DOHH2 (cell line): Measurements from ENCODE around the gene CLHC1.
"Not testable (repeated sequence)": the region's sequence is repeated elsewhere in the genome, so short reads cannot be mapped to it uniquely, and the experiment has no call there.

Experiments
- CTCF ChIP-seq: fragments of 200-600 bp; sonication (generic); IDR thresholded peaks from one replicate; pipeline ENCODE4 v1.5.1; 2014; ENCODE audit warnings: antibody characterized with exemption, mild to moderate bottlenecking, low read depth, low read length; ENCODE audit not compliant: poor library complexity, severe bottlenecking
- EZH2phosphoT487 ChIP-seq: fragments of 200-600 bp; sonication (generic); IDR thresholded peaks from 2 replicates; pipeline ENCODE4 v1.6.1; 2017; ENCODE audit warnings: borderline replicate concordance, mild to moderate bottlenecking, antibody characterized with exemption, low read length, moderate library complexity, mixed read lengths

GRCh38 chr2:55191888-55192287 is 40.2 kb downstream of the CLHC1 start:
- TF ChIP-seq EZH2phosphoT487, CTCF: not testable (repeated sequence)
